HepG2 (cell line): ENCODE results near the gene STX4. TPM values are rescaled to one million over a fixed set of nuclear protein-coding genes. Genes with fewer than 3 reads are reported as not detected.
A peak's percentile ranks its signal among the peaks of the same experiment; 100 is the strongest.

ENCODE experiments used
- KLF12 ChIP-seq: sonication (generic); formaldehyde crosslinking; IDR thresholded peaks from 2 replicates; pipeline ENCODE4 v1.4.0; 2020; ENCODE audit warnings: missing genetic modification reagents, borderline replicate concordance
- MAZ ChIP-seq, 2 experiments: sonication (generic) in 1 of 2; formaldehyde crosslinking in 1 of 2; IDR thresholded peaks; 2 replicates each; pipeline versions ENCODE4 v1.5.0 to v1.6.1; 2012 to 2020; ENCODE audit warnings: low read depth in 2 of 2, mild to moderate bottlenecking in 2 of 2, borderline replicate concordance in 1 of 2, improper control_type of control experiment in 1 of 2, low read length in 1 of 2, missing genetic modification reagents in 1 of 2, moderate library complexity in 1 of 2
- NFIC ChIP-seq: IDR thresholded peaks from 2 replicates; pipeline ENCODE4 v1.6.1; 2012; ENCODE audit warnings: mild to moderate bottlenecking, low read length, inconsistent platforms
- NKX3-1 ChIP-seq: sonication (generic); formaldehyde crosslinking; IDR thresholded peaks from 2 replicates; pipeline ENCODE4 v1.5.0; 2020; ENCODE audit warnings: missing genetic modification reagents
- PAF1 ChIP-seq: IDR thresholded peaks from 2 replicates; pipeline ENCODE4 v1.6.1; 2016; ENCODE audit warnings: missing genetic modification reagents, missing compliant biosample characterization
- SAP130 ChIP-seq: IDR thresholded peaks from 2 replicates; pipeline ENCODE4 v1.6.1; 2016; ENCODE audit warnings: low read depth
- ZMYM2 ChIP-seq: sonication (generic); formaldehyde crosslinking; IDR thresholded peaks from 2 replicates; pipeline ENCODE4 v1.8.0; 2022; ENCODE audit warnings: mild to moderate bottlenecking, missing genetic modification reagents
- ZNF563 ChIP-seq: sonication (generic); formaldehyde crosslinking; IDR thresholded peaks from 2 replicates; pipeline ENCODE4 v1.8.0; 2022; ENCODE audit warnings: mild to moderate bottlenecking, moderate library complexity, missing genetic modification reagents
- polyA plus RNA-seq, 8 experiments: library from polyadenylated mRNA; depleted of rRNA in 3 of 8; stranded (reverse) in 7 of 8; unstranded in 1 of 8; fragments of >200 nt; fragmentation: Illumina TruSeq in 4 of 8; extraction: Trizol in 4 of 8; gene quantifications; 2 replicates each; pipeline versions ENCODE4 v1.2.1 to v1.2.3, GENCODE V29; 2011 to 2016; ENCODE audit warnings: low read depth in 4 of 8, missing spikeins in 1 of 8, mixed read lengths in 1 of 8; ENCODE audit not compliant: insufficient read depth in 1 of 8
- total RNA-seq, 5 experiments: library from RNA; depleted of rRNA; stranded (reverse); fragments of >200 nt; fragmentation: Illumina TruSeq; extraction: Trizol; gene quantifications; 2 replicates each; pipeline ENCODE4 v1.2.3, GENCODE V29; 2016; ENCODE audit warnings: low read depth in 1 of 5
- TF ChIP-seq, protein P1 (sequence below): sonication (generic); formaldehyde crosslinking; IDR thresholded peaks from 2 replicates; pipeline ENCODE4 v1.4.0; 2020; ENCODE audit warnings: mild to moderate bottlenecking, missing genetic modification reagents, borderline replicate concordance
- TF ChIP-seq, protein P2 (sequence below): IDR thresholded peaks from 2 replicates; pipeline ENCODE4 v1.6.1; 2018; ENCODE audit warnings: missing genetic modification reagents
- TF ChIP-seq, protein P3 (sequence below), 2 experiments: fragments of 450-650 bp in 1 of 2; sonication (generic) in 1 of 2; formaldehyde crosslinking in 1 of 2; IDR thresholded peaks; 2 replicates each; pipeline versions ENCODE4 v1.6.1 to v1.8.0; 2016 to 2022; ENCODE audit warnings: antibody characterized with exemption in 1 of 2, mild to moderate bottlenecking in 1 of 2, missing genetic modification reagents in 1 of 2

The STX4 gene
- total and polyA plus RNA-seq, 2 of the 13 experiments (the other 11 are each of a cell fraction or from before 2014, with no cell fraction given): 29.2 to 34.6 TPM

GRCh38 chr16:30997725-30998711 lies 35.3 kb upstream of the STX4 start (continued):
- TF ChIP-seq, protein P1, sequence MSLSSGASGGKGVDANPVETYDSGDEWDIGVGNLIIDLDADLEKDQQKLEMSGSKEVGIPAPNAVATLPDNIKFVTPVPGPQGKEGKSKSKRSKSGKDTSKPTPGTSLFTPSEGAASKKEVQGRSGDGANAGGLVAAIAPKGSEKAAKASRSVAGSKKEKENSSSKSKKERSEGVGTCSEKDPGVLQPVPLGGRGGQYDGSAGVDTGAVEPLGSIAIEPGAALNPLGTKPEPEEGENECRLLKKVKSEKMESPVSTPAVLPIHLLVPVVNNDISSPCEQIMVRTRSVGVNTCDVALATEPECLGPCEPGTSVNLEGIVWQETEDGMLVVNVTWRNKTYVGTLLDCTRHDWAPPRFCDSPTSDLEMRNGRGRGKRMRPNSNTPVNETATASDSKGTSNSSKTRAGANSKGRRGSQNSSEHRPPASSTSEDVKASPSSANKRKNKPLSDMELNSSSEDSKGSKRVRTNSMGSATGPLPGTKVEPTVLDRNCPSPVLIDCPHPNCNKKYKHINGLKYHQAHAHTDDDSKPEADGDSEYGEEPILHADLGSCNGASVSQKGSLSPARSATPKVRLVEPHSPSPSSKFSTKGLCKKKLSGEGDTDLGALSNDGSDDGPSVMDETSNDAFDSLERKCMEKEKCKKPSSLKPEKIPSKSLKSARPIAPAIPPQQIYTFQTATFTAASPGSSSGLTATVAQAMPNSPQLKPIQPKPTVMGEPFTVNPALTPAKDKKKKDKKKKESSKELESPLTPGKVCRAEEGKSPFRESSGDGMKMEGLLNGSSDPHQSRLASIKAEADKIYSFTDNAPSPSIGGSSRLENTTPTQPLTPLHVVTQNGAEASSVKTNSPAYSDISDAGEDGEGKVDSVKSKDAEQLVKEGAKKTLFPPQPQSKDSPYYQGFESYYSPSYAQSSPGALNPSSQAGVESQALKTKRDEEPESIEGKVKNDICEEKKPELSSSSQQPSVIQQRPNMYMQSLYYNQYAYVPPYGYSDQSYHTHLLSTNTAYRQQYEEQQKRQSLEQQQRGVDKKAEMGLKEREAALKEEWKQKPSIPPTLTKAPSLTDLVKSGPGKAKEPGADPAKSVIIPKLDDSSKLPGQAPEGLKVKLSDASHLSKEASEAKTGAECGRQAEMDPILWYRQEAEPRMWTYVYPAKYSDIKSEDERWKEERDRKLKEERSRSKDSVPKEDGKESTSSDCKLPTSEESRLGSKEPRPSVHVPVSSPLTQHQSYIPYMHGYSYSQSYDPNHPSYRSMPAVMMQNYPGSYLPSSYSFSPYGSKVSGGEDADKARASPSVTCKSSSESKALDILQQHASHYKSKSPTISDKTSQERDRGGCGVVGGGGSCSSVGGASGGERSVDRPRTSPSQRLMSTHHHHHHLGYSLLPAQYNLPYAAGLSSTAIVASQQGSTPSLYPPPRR (CRISPR knock-in tag): peak; percentile 13; the same call in 1 of the 2 replicates
- TF ChIP-seq, protein P2, sequence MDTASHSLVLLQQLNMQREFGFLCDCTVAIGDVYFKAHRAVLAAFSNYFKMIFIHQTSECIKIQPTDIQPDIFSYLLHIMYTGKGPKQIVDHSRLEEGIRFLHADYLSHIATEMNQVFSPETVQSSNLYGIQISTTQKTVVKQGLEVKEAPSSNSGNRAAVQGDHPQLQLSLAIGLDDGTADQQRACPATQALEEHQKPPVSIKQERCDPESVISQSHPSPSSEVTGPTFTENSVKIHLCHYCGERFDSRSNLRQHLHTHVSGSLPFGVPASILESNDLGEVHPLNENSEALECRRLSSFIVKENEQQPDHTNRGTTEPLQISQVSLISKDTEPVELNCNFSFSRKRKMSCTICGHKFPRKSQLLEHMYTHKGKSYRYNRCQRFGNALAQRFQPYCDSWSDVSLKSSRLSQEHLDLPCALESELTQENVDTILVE (CRISPR knock-in tag): no peak
- TF ChIP-seq, protein P3, sequence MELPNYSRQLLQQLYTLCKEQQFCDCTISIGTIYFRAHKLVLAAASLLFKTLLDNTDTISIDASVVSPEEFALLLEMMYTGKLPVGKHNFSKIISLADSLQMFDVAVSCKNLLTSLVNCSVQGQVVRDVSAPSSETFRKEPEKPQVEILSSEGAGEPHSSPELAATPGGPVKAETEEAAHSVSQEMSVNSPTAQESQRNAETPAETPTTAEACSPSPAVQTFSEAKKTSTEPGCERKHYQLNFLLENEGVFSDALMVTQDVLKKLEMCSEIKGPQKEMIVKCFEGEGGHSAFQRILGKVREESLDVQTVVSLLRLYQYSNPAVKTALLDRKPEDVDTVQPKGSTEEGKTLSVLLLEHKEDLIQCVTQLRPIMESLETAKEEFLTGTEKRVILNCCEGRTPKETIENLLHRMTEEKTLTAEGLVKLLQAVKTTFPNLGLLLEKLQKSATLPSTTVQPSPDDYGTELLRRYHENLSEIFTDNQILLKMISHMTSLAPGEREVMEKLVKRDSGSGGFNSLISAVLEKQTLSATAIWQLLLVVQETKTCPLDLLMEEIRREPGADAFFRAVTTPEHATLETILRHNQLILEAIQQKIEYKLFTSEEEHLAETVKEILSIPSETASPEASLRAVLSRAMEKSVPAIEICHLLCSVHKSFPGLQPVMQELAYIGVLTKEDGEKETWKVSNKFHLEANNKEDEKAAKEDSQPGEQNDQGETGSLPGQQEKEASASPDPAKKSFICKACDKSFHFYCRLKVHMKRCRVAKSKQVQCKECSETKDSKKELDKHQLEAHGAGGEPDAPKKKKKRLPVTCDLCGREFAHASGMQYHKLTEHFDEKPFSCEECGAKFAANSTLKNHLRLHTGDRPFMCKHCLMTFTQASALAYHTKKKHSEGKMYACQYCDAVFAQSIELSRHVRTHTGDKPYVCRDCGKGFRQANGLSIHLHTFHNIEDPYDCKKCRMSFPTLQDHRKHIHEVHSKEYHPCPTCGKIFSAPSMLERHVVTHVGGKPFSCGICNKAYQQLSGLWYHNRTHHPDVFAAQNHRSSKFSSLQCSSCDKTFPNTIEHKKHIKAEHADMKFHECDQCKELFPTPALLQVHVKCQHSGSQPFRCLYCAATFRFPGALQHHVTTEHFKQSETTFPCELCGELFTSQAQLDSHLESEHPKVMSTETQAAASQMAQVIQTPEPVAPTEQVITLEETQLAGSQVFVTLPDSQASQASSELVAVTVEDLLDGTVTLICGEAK (IDR thresholded peaks at IDR 0.05): no peak
- TF ChIP-seq, protein P3 (CRISPR knock-in tag; IDR thresholded peaks at IDR 0.05): peak; percentile 24; the same call in 1 of the 2 replicates
- no peak; the same call in none of the 2 replicates for TF ChIP-seq SAP130
- no peak for TF ChIP-seq ZNF563
- no peak for TF ChIP-seq NKX3-1 (CRISPR knock-in tag)
- TF ChIP-seq ZMYM2: no peak
- peak; percentile 32; the same call in 1 of the 2 replicates for TF ChIP-seq KLF12 (CRISPR knock-in tag)
- TF ChIP-seq MAZ (IDR thresholded peaks at IDR 0.05; ENCODE audit: borderline replicate concordance, low read depth, low read length): no peak
- peak; percentile 17 for TF ChIP-seq MAZ (CRISPR knock-in tag; IDR thresholded peaks at IDR 0.05; ENCODE audit: low read depth)
- TF ChIP-seq NFIC: no peak
- TF ChIP-seq PAF1 (CRISPR knock-in tag): 0 out of 2 replicates have a peak, but pooled peaks have one; percentile 77
